Inferior parietal cortex (tissue), 1 donor: ENCODE data around the gene NSUN3.

Source experiments
- DNase-seq: peaks from one replicate; pipeline ENCODE4 v3.0.0-alpha.2; 2016; ENCODE audit errors: extremely low spot score

Gene NSUN3

GRCh38 chr3:94118390-94118789 is 55.5 kb downstream of the NSUN3 start:
- DNase-seq, result no peak

GRCh38 chr3:94121161-94121560 is 58.3 kb downstream of the NSUN3 start:
- no peak for DNase-seq

GRCh38 chr3:94127115-94127514 is 64.3 kb downstream of the NSUN3 start:
- DNase-seq, result no peak

- DNase-seq, result no peak
Observed at GRCh38 chr3:94130690-94131089, 67.8 kb downstream of the NSUN3 start.

GRCh38 chr3:94132777-94133176 is 69.9 kb downstream of the NSUN3 start:
- DNase-seq, result no peak

GRCh38 chr3:94136133-94136532 is 73.3 kb downstream of the NSUN3 start:
- DNase-seq, result no peak

- DNase-seq, result no peak
Observed at GRCh38 chr3:94137377-94137776, 74.5 kb downstream of the NSUN3 start.

- no peak for DNase-seq
Observed at GRCh38 chr3:94146455-94146854, 83.6 kb downstream of the NSUN3 start.

- DNase-seq, result no peak
Observed at GRCh38 chr3:94147012-94147411, 84.2 kb downstream of the NSUN3 start.

GRCh38 chr3:94150113-94150512 is 87.3 kb downstream of the NSUN3 start:
- DNase-seq, result no peak

- DNase-seq, result no peak
Observed at GRCh38 chr3:94156626-94157025, 93.8 kb downstream of the NSUN3 start.

- DNase-seq, result no peak
Observed at GRCh38 chr3:94158512-94158911, 95.7 kb downstream of the NSUN3 start.

- no peak for DNase-seq
Observed at GRCh38 chr3:94159062-94159828, 96.4 kb downstream of the NSUN3 start.

- no peak for DNase-seq
Observed at GRCh38 chr3:94162700-94163099, 99.8 kb downstream of the NSUN3 start.

- no peak for DNase-seq
Observed at GRCh38 chr3:94167346-94167745, 104.5 kb downstream of the NSUN3 start.

GRCh38 chr3:94167796-94168195 is 104.9 kb downstream of the NSUN3 start:
- DNase-seq, result no peak

- DNase-seq, result no peak
Observed at GRCh38 chr3:94171954-94172353, 109.1 kb downstream of the NSUN3 start.

- DNase-seq, result no peak
Observed at GRCh38 chr3:94172695-94173310, 109.9 kb downstream of the NSUN3 start.

GRCh38 chr3:94173673-94174434 is 111.0 kb downstream of the NSUN3 start:
- DNase-seq, result no peak

GRCh38 chr3:94175677-94176076 is 112.8 kb downstream of the NSUN3 start:
- no peak for DNase-seq

- no peak for DNase-seq
Observed at GRCh38 chr3:94176988-94177745, 114.3 kb downstream of the NSUN3 start.
